SK-N-SH treated with all-trans-retinoic acid at 6 μM for 48 hours (cell line): ENCODE results near the gene SPAG9.

Source experiments
- ATAC-seq: fragments of 200-7000 bp; cut with Tn5 transposase; 3 replicates; pipeline ENCODE4 v1.9.1; 2020; ENCODE audit warnings: mild to moderate bottlenecking, moderate library complexity
- ARNTL ChIP-seq: fragments of 450-650 bp; formaldehyde crosslinking; IDR thresholded peaks from 2 replicates; pipeline ENCODE4 v1.5.0; 2020; ENCODE audit warnings: low read depth, mild to moderate bottlenecking, moderate library complexity, borderline replicate concordance
- BACH2 ChIP-seq: fragments of 250-450 bp; sonication (Bioruptor Pico); IDR thresholded peaks from 2 replicates; pipeline ENCODE4 v1.9.0; 2021; ENCODE audit warnings: mild to moderate bottlenecking, borderline replicate concordance
- CSDC2 ChIP-seq: fragments of 250-450 bp; sonication (Bioruptor Pico); IDR thresholded peaks from 2 replicates; pipeline ENCODE4 v1.5.0; 2020; ENCODE audit warnings: mild to moderate bottlenecking, moderate library complexity
- ESRRG ChIP-seq: fragments of 250-450 bp; sonication (Bioruptor Pico); IDR thresholded peaks from 2 replicates; pipeline ENCODE4 v1.6.1; 2021; ENCODE audit warnings: mild to moderate bottlenecking
- GLIS3 ChIP-seq: fragments of 250-450 bp; sonication (Bioruptor Pico); IDR thresholded peaks from 2 replicates; pipeline ENCODE4 v1.5.0; 2020; ENCODE audit warnings: mild to moderate bottlenecking, moderate library complexity
- ISL1 ChIP-seq: fragments of 250-450 bp; sonication (Bioruptor Pico); IDR thresholded peaks from 2 replicates; pipeline ENCODE4 v2.1.2; 2022; ENCODE audit warnings: mild to moderate bottlenecking, moderate library complexity
- OSR1 ChIP-seq: fragments of 250-450 bp; sonication (Bioruptor Pico); IDR thresholded peaks from 2 replicates; pipeline ENCODE4 v1.8.0; 2022; ENCODE audit warnings: moderate library complexity, mild to moderate bottlenecking, inconsistent platforms
- PPARA ChIP-seq: fragments of 250-450 bp; sonication (Bioruptor Pico); IDR thresholded peaks from 2 replicates; pipeline ENCODE4 v1.5.0; 2020; ENCODE audit warnings: mild to moderate bottlenecking, borderline replicate concordance
- RARB ChIP-seq: fragments of 250-450 bp; sonication (Bioruptor Pico); IDR thresholded peaks from 2 replicates; pipeline ENCODE4 v1.8.0; 2021; ENCODE audit warnings: mild to moderate bottlenecking, moderate library complexity
- SNAI2 ChIP-seq: fragments of 250-450 bp; sonication (Bioruptor Pico); IDR thresholded peaks from 2 replicates; pipeline ENCODE4 v1.5.0; 2020; ENCODE audit warnings: mild to moderate bottlenecking, moderate library complexity
- TCF4 ChIP-seq: fragments of 250-450 bp; sonication (Bioruptor Pico); IDR thresholded peaks from 2 replicates; pipeline ENCODE4 v1.8.0; 2021; ENCODE audit warnings: mild to moderate bottlenecking, moderate library complexity, borderline replicate concordance
- TOX ChIP-seq: fragments of 250-450 bp; sonication (Bioruptor Pico); IDR thresholded peaks from 2 replicates; pipeline ENCODE4 v1.8.0; 2021; ENCODE audit warnings: mild to moderate bottlenecking, moderate library complexity, borderline replicate concordance
- ZC3H10 ChIP-seq: fragments of 250-450 bp; sonication (Bioruptor Pico); IDR thresholded peaks from 2 replicates; pipeline ENCODE4 v1.5.1; 2021; ENCODE audit warnings: mild to moderate bottlenecking, moderate library complexity
- ZFP3 ChIP-seq: fragments of 250-450 bp; sonication (Bioruptor Pico); IDR thresholded peaks from 2 replicates; pipeline ENCODE4 v1.5.0; 2020; ENCODE audit warnings: mild to moderate bottlenecking, moderate library complexity
- ZFP30 ChIP-seq: fragments of 450-650 bp; formaldehyde crosslinking; IDR thresholded peaks from 2 replicates; pipeline ENCODE4 v1.5.0; 2022; ENCODE audit warnings: mild to moderate bottlenecking, moderate library complexity
- ZNF565 ChIP-seq: fragments of 450-650 bp; formaldehyde crosslinking; conservative IDR thresholded peaks from 2 replicates; pipeline ENCODE4 v1.5.0; 2020; ENCODE audit warnings: low read depth, mild to moderate bottlenecking, moderate library complexity
- ZNF70 ChIP-seq: fragments of 450-650 bp; formaldehyde crosslinking; IDR thresholded peaks from 2 replicates; pipeline ENCODE4 v1.5.0; 2020; ENCODE audit warnings: mild to moderate bottlenecking, moderate library complexity
- ZNF8 ChIP-seq: fragments of 450-650 bp; formaldehyde crosslinking; IDR thresholded peaks from 2 replicates; pipeline ENCODE4 v1.5.0; 2020; ENCODE audit warnings: mild to moderate bottlenecking, moderate library complexity
- TF ChIP-seq, protein P1 (sequence below): fragments of 250-450 bp; sonication (Bioruptor Pico); IDR thresholded peaks from 2 replicates; pipeline ENCODE4 v1.8.0; 2020; ENCODE audit warnings: mild to moderate bottlenecking, moderate library complexity, borderline replicate concordance
- TF ChIP-seq, protein P2 (sequence below): fragments of 250-450 bp; sonication (Bioruptor Pico); IDR thresholded peaks from 2 replicates; pipeline ENCODE4 v1.5.0; 2020; ENCODE audit warnings: mild to moderate bottlenecking, moderate library complexity
- TF ChIP-seq, protein P3 (sequence below): fragments of 250-450 bp; sonication (Bioruptor Pico); IDR thresholded peaks from 2 replicates; pipeline ENCODE4 v1.5.1; 2021; ENCODE audit warnings: mild to moderate bottlenecking, moderate library complexity
- TF ChIP-seq, protein P4 (sequence below): fragments of 250-450 bp; sonication (Bioruptor Pico); IDR thresholded peaks from 2 replicates; pipeline ENCODE4 v1.5.1; 2020; ENCODE audit warnings: low read depth, mild to moderate bottlenecking, moderate library complexity

SPAG9 gene

DNA sequence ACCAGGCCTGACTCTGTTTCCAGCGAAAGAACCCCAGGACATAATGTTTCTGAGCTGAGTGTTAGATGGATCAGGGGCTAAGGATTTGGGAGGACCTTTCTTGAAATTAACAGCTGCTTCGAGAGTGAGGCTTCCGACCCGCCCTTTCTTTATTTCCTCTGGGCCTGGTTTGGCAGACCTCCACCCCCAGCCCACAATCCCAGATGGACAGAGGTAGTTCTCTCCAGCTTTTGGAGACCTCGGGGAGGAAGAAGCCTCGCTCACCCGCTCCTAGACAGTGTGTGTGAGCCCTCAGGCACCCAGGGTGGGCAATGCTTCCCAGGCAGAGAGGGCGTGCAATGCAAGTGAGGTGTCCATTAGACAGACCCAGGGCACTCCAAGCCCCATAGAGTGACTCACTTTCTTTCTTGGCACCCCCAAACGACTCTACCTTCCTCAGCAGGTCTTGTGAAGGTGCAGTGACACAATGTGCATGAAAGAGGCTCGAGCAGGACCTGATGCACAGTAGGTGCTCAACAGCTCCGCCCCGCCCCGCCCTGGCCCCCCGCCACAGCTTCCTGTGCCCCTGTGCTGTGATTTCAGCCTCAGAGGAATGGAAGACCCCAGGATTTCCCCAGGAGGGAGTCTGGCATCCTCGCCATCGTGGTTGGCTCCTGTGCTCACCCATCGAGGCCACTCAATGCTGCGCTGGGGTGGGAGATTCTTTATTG, 203.8 kb downstream of the SPAG9 start:
- ATAC-seq: no peak
- TF ChIP-seq TCF4 (CRISPR knock-in tag): no peak
- no peak for TF ChIP-seq ZC3H10 (CRISPR knock-in tag)
- no peak for TF ChIP-seq ZFP3 (CRISPR knock-in tag)
- TF ChIP-seq CSDC2 (CRISPR knock-in tag): no peak
- no peak for TF ChIP-seq SNAI2 (CRISPR knock-in tag)
- no peak for TF ChIP-seq ZNF8
- TF ChIP-seq ZNF70: no peak
- TF ChIP-seq, protein P1, sequence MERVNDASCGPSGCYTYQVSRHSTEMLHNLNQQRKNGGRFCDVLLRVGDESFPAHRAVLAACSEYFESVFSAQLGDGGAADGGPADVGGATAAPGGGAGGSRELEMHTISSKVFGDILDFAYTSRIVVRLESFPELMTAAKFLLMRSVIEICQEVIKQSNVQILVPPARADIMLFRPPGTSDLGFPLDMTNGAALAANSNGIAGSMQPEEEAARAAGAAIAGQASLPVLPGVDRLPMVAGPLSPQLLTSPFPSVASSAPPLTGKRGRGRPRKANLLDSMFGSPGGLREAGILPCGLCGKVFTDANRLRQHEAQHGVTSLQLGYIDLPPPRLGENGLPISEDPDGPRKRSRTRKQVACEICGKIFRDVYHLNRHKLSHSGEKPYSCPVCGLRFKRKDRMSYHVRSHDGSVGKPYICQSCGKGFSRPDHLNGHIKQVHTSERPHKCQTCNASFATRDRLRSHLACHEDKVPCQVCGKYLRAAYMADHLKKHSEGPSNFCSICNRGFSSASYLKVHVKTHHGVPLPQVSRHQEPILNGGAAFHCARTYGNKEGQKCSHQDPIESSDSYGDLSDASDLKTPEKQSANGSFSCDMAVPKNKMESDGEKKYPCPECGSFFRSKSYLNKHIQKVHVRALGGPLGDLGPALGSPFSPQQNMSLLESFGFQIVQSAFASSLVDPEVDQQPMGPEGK (CRISPR knock-in tag): no peak
- TF ChIP-seq PPARA (CRISPR knock-in tag): no peak
- no peak for TF ChIP-seq GLIS3
- no peak for TF ChIP-seq BACH2 (CRISPR knock-in tag)
- TF ChIP-seq ZNF565: no peak
- no peak for TF ChIP-seq OSR1
- no peak for TF ChIP-seq ESRRG (CRISPR knock-in tag)
- no peak for TF ChIP-seq TOX (CRISPR knock-in tag)
- no peak for TF ChIP-seq ZFP30
- TF ChIP-seq RARB (CRISPR knock-in tag): no peak
- TF ChIP-seq, protein P2, sequence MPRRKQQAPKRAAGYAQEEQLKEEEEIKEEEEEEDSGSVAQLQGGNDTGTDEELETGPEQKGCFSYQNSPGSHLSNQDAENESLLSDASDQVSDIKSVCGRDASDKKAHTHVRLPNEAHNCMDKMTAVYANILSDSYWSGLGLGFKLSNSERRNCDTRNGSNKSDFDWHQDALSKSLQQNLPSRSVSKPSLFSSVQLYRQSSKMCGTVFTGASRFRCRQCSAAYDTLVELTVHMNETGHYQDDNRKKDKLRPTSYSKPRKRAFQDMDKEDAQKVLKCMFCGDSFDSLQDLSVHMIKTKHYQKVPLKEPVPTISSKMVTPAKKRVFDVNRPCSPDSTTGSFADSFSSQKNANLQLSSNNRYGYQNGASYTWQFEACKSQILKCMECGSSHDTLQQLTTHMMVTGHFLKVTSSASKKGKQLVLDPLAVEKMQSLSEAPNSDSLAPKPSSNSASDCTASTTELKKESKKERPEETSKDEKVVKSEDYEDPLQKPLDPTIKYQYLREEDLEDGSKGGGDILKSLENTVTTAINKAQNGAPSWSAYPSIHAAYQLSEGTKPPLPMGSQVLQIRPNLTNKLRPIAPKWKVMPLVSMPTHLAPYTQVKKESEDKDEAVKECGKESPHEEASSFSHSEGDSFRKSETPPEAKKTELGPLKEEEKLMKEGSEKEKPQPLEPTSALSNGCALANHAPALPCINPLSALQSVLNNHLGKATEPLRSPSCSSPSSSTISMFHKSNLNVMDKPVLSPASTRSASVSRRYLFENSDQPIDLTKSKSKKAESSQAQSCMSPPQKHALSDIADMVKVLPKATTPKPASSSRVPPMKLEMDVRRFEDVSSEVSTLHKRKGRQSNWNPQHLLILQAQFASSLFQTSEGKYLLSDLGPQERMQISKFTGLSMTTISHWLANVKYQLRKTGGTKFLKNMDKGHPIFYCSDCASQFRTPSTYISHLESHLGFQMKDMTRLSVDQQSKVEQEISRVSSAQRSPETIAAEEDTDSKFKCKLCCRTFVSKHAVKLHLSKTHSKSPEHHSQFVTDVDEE (CRISPR knock-in tag): no peak
- TF ChIP-seq ARNTL (CRISPR knock-in tag): no peak
- TF ChIP-seq, all 23 proteins: peak for 0

GRCh38 chr17:50916026-50916707, 204.5 kb downstream of the SPAG9 start:
- no peak for TF ChIP-seq CSDC2 (CRISPR knock-in tag)
- TF ChIP-seq, protein P1 (CRISPR knock-in tag): no peak
- no peak for TF ChIP-seq ZNF565
- TF ChIP-seq ISL1: no peak
- no peak for TF ChIP-seq ZFP3 (CRISPR knock-in tag)
- no peak for TF ChIP-seq ZC3H10 (CRISPR knock-in tag)
- TF ChIP-seq ZNF8: no peak
- TF ChIP-seq ESRRG (CRISPR knock-in tag): no peak
- no peak for TF ChIP-seq ZFP30
- TF ChIP-seq, protein P3, sequence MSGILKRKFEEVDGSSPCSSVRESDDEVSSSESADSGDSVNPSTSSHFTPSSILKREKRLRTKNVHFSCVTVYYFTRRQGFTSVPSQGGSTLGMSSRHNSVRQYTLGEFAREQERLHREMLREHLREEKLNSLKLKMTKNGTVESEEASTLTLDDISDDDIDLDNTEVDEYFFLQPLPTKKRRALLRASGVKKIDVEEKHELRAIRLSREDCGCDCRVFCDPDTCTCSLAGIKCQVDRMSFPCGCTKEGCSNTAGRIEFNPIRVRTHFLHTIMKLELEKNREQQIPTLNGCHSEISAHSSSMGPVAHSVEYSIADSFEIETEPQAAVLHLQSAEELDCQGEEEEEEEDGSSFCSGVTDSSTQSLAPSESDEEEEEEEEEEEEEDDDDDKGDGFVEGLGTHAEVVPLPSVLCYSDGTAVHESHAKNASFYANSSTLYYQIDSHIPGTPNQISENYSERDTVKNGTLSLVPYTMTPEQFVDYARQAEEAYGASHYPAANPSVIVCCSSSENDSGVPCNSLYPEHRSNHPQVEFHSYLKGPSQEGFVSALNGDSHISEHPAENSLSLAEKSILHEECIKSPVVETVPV (CRISPR knock-in tag): no peak
- no peak for TF ChIP-seq OSR1
- TF ChIP-seq ZNF70: no peak
- TF ChIP-seq, protein P2 (CRISPR knock-in tag): no peak
- TF ChIP-seq PPARA (CRISPR knock-in tag): no peak
- no peak for TF ChIP-seq RARB (CRISPR knock-in tag)
- no peak for TF ChIP-seq SNAI2 (CRISPR knock-in tag)
- TF ChIP-seq, protein P4, sequence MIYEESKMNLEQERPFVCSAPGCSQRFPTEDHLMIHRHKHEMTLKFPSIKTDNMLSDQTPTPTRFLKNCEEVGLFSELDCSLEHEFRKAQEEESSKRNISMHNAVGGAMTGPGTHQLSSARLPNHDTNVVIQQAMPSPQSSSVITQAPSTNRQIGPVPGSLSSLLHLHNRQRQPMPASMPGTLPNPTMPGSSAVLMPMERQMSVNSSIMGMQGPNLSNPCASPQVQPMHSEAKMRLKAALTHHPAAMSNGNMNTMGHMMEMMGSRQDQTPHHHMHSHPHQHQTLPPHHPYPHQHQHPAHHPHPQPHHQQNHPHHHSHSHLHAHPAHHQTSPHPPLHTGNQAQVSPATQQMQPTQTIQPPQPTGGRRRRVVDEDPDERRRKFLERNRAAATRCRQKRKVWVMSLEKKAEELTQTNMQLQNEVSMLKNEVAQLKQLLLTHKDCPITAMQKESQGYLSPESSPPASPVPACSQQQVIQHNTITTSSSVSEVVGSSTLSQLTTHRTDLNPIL (CRISPR knock-in tag): no peak
- no peak for TF ChIP-seq BACH2 (CRISPR knock-in tag)
- ATAC-seq: no peak
